ENCODE results near the gene ACSM3. TPM values are rescaled to one million over a fixed set of nuclear protein-coding genes. Genes with fewer than 3 reads are reported as not detected.

The ACSM3 gene
- total and polyA plus RNA-seq, 9 of the 15 experiments (the other 6 are each of a cell fraction or from before 2014, with no cell fraction given) = 112 to 420 (median 182) TPM

DNA sequence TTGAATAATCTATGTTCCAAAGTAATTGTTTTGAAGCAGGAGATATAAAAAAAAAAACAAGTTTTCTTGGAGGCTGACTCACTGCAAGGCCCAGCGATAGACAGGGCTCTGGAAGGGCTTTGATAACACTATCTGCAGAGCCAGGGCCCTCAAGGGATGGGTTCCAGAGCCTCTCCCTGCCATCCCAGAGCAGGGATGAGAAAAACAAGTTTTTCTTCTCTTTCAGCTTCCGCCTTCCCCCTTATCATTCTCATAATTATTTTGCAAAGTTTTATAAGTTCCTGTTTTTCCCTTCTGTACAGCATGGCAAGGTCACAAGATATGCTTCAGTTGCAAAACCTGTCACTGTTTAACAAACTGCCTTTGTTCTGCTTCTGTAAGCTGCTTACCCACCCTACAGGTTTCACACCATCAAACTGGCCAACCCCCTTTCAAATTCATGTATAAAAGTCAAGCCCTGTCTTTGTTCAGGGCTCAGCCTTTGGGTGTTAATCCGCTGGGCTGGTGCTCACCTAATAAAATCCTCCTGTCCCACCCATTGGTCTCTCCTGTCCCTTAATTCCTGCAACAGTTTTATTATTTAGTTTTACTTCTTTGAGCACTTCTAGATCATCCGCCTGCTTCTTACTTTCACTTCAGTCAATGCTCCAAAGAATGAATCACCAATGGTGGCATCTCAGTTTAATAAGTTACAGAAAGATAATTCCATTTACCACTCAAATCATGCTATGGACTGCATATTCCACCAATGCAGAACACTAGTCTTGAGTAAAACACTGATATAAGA is 16.6 kb upstream of the ACSM3 start (continued):
- TF ChIP-seq, protein P1, sequence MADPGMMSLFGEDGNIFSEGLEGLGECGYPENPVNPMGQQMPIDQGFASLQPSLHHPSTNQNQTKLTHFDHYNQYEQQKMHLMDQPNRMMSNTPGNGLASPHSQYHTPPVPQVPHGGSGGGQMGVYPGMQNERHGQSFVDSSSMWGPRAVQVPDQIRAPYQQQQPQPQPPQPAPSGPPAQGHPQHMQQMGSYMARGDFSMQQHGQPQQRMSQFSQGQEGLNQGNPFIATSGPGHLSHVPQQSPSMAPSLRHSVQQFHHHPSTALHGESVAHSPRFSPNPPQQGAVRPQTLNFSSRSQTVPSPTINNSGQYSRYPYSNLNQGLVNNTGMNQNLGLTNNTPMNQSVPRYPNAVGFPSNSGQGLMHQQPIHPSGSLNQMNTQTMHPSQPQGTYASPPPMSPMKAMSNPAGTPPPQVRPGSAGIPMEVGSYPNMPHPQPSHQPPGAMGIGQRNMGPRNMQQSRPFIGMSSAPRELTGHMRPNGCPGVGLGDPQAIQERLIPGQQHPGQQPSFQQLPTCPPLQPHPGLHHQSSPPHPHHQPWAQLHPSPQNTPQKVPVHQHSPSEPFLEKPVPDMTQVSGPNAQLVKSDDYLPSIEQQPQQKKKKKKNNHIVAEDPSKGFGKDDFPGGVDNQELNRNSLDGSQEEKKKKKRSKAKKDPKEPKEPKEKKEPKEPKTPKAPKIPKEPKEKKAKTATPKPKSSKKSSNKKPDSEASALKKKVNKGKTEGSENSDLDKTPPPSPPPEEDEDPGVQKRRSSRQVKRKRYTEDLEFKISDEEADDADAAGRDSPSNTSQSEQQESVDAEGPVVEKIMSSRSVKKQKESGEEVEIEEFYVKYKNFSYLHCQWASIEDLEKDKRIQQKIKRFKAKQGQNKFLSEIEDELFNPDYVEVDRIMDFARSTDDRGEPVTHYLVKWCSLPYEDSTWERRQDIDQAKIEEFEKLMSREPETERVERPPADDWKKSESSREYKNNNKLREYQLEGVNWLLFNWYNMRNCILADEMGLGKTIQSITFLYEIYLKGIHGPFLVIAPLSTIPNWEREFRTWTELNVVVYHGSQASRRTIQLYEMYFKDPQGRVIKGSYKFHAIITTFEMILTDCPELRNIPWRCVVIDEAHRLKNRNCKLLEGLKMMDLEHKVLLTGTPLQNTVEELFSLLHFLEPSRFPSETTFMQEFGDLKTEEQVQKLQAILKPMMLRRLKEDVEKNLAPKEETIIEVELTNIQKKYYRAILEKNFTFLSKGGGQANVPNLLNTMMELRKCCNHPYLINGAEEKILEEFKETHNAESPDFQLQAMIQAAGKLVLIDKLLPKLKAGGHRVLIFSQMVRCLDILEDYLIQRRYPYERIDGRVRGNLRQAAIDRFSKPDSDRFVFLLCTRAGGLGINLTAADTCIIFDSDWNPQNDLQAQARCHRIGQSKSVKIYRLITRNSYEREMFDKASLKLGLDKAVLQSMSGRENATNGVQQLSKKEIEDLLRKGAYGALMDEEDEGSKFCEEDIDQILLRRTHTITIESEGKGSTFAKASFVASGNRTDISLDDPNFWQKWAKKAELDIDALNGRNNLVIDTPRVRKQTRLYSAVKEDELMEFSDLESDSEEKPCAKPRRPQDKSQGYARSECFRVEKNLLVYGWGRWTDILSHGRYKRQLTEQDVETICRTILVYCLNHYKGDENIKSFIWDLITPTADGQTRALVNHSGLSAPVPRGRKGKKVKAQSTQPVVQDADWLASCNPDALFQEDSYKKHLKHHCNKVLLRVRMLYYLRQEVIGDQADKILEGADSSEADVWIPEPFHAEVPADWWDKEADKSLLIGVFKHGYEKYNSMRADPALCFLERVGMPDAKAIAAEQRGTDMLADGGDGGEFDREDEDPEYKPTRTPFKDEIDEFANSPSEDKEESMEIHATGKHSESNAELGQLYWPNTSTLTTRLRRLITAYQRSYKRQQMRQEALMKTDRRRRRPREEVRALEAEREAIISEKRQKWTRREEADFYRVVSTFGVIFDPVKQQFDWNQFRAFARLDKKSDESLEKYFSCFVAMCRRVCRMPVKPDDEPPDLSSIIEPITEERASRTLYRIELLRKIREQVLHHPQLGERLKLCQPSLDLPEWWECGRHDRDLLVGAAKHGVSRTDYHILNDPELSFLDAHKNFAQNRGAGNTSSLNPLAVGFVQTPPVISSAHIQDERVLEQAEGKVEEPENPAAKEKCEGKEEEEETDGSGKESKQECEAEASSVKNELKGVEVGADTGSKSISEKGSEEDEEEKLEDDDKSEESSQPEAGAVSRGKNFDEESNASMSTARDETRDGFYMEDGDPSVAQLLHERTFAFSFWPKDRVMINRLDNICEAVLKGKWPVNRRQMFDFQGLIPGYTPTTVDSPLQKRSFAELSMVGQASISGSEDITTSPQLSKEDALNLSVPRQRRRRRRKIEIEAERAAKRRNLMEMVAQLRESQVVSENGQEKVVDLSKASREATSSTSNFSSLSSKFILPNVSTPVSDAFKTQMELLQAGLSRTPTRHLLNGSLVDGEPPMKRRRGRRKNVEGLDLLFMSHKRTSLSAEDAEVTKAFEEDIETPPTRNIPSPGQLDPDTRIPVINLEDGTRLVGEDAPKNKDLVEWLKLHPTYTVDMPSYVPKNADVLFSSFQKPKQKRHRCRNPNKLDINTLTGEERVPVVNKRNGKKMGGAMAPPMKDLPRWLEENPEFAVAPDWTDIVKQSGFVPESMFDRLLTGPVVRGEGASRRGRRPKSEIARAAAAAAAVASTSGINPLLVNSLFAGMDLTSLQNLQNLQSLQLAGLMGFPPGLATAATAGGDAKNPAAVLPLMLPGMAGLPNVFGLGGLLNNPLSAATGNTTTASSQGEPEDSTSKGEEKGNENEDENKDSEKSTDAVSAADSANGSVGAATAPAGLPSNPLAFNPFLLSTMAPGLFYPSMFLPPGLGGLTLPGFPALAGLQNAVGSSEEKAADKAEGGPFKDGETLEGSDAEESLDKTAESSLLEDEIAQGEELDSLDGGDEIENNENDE (IDR thresholded peaks at IDR 0.05; ENCODE audit: low read depth, low read length) = no peak
- no peak for TF ChIP-seq HDGF (IDR thresholded peaks at IDR 0.05)
- no peak for TF ChIP-seq RAD51 (IDR thresholded peaks at IDR 0.05; ENCODE audit: borderline replicate concordance, low read depth)
- no peak for TF ChIP-seq ZKSCAN3 (CRISPR knock-in tag; IDR thresholded peaks at IDR 0.05)
- peak; percentile 99 for TF ChIP-seq FOSL1 (tag; conservative IDR thresholded peaks at IDR 0.05)
- no peak for TF ChIP-seq ZNF668 (CRISPR knock-in tag; IDR thresholded peaks at IDR 0.05)
- TF ChIP-seq STAT5B (CRISPR knock-in tag; IDR thresholded peaks at IDR 0.05) = no peak
- TF ChIP-seq, protein P2, sequence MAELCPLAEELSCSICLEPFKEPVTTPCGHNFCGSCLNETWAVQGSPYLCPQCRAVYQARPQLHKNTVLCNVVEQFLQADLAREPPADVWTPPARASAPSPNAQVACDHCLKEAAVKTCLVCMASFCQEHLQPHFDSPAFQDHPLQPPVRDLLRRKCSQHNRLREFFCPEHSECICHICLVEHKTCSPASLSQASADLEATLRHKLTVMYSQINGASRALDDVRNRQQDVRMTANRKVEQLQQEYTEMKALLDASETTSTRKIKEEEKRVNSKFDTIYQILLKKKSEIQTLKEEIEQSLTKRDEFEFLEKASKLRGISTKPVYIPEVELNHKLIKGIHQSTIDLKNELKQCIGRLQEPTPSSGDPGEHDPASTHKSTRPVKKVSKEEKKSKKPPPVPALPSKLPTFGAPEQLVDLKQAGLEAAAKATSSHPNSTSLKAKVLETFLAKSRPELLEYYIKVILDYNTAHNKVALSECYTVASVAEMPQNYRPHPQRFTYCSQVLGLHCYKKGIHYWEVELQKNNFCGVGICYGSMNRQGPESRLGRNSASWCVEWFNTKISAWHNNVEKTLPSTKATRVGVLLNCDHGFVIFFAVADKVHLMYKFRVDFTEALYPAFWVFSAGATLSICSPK (IDR thresholded peaks at IDR 0.05; ENCODE audit: borderline replicate concordance) = no peak
- no peak for TF ChIP-seq TAF9B (IDR thresholded peaks at IDR 0.05; ENCODE audit: partially characterized antibody)
- TF ChIP-seq KLF13 (tag; IDR thresholded peaks at IDR 0.05; ENCODE audit: borderline replicate concordance, low read depth) = peak; percentile 78
- no peak; the same call in 1 of the 2 replicates for TF ChIP-seq LEF1 (IDR thresholded peaks at IDR 0.05)
- peak; percentile 93 for TF ChIP-seq RNF2 (IDR thresholded peaks at IDR 0.05)
- no peak for TF ChIP-seq CHD1 (IDR thresholded peaks at IDR 0.05; ENCODE audit: low read length)
- no peak for TF ChIP-seq ZNF436 (CRISPR knock-in tag; IDR thresholded peaks at IDR 0.05)
- TF ChIP-seq TSC22D4 (tag; IDR thresholded peaks at IDR 0.05) = no peak
- no peak for TF ChIP-seq SMARCA5 (IDR thresholded peaks at IDR 0.05)
- no peak for TF ChIP-seq ZNF165 (CRISPR knock-in tag; IDR thresholded peaks at IDR 0.05; ENCODE audit: borderline replicate concordance)

Data from K562 (cell line).